Nephron progenitor cell (in vitro differentiated cells): ENCODE results near the gene RGS17.
A peak's percentile ranks its signal among the peaks of the same experiment; 100 is the strongest.

Source experiments
- DNase-seq: peaks from one replicate; pipeline ENCODE4 v3.0.0; 2021
- H3K27ac Mint-ChIP-seq: 2 replicates; pipeline ENCODE4 v1.8.0; 2021; ENCODE audit warnings: mild to moderate bottlenecking, moderate library complexity, mixed read lengths
- H3K27me3 Mint-ChIP-seq: 2 replicates; pipeline ENCODE4 v1.8.0; 2021; ENCODE audit warnings: mild to moderate bottlenecking, low read depth, mixed read lengths; ENCODE audit not compliant: poor library complexity
- H3K36me3 Mint-ChIP-seq: 2 replicates; pipeline ENCODE4 v1.8.0; 2021; ENCODE audit warnings: low read depth, mixed read lengths
- H3K4me1 Mint-ChIP-seq: 2 replicates; pipeline ENCODE4 v1.8.0; 2021; ENCODE audit warnings: mixed read lengths
- H3K4me3 Mint-ChIP-seq: 2 replicates; pipeline ENCODE4 v1.8.0; 2021; ENCODE audit warnings: mild to moderate bottlenecking, moderate library complexity, mixed read lengths
- H3K9me3 Mint-ChIP-seq: 2 replicates; pipeline ENCODE4 v1.8.0; 2021; ENCODE audit warnings: mild to moderate bottlenecking, moderate library complexity, mixed read lengths
- CTCF ChIP-seq: fragments of 200-600 bp; sonication (generic); IDR thresholded peaks from 2 replicates; pipeline ENCODE4 v1.5.0; 2021; ENCODE audit warnings: antibody characterized with exemption

The RGS17 gene

GRCh38 chr6:152978058-152978457, 153.0 kb downstream of the RGS17 start:
- peaks cover 51% of the 10 kb centered on the region for H3K36me3 Mint-ChIP-seq
- peak overlapping the region; percentile 42 for H3K4me3 Mint-ChIP-seq
- no peaks in the 10 kb centered on the region for H3K9me3 Mint-ChIP-seq
- no peak overlapping the region for H3K27ac Mint-ChIP-seq
- peaks cover 59% of the 10 kb centered on the region for H3K4me1 Mint-ChIP-seq
- no peaks in the 10 kb centered on the region for H3K27me3 Mint-ChIP-seq
- no peak for DNase-seq
- no peak for TF ChIP-seq CTCF

GRCh38 chr6:152977556-152977955, 153.5 kb downstream of the RGS17 start:
- H3K27ac Mint-ChIP-seq, result no peak overlapping the region
- DNase-seq, result no peak
- no peaks in the 10 kb centered on the region for H3K27me3 Mint-ChIP-seq
- peaks cover 59% of the 10 kb centered on the region for H3K4me1 Mint-ChIP-seq
- H3K4me3 Mint-ChIP-seq, result no peak overlapping the region
- no peak for TF ChIP-seq CTCF
- peaks cover 56% of the 10 kb centered on the region for H3K36me3 Mint-ChIP-seq
- H3K9me3 Mint-ChIP-seq, result no peaks in the 10 kb centered on the region

DNA sequence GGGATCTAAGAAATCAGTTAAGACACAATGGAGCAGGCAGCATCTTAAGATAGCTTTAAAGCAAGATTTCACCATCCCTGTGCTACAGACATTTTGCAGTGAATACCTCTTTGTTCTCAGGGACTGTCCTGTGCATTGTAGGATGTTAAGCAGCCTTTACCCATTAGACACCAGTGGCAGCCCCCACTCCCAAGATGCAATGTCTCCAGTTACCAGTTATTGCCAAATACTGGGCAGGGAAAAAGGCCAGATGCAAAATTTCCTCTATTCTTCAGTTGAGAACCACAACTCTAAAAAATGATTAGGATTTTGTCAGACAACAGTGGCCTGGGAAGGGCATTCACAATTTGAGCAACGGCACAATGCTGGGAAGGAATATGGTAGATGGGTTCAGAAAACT, 154.3 kb downstream of the RGS17 start:
- H3K4me1 Mint-ChIP-seq, result peaks cover 59% of the 10 kb centered on the region
- H3K27me3 Mint-ChIP-seq, result no peaks in the 10 kb centered on the region
- no peak overlapping the region for H3K4me3 Mint-ChIP-seq
- no peak overlapping the region for H3K27ac Mint-ChIP-seq
- no peak for TF ChIP-seq CTCF
- DNase-seq, result no peak
- no peaks in the 10 kb centered on the region for H3K9me3 Mint-ChIP-seq
- H3K36me3 Mint-ChIP-seq, result peaks cover 64% of the 10 kb centered on the region

GRCh38 chr6:152975204-152975915, 155.7 kb downstream of the RGS17 start:
- H3K4me3 Mint-ChIP-seq, result no peak overlapping the region

GRCh38 chr6:152973916-152974315, 157.2 kb downstream of the RGS17 start:
- Mint-ChIP-seq H3K36me3 (peaks cover 92% of the 10 kb centered on the region), H3K9me3 (peaks cover 13% of the 10 kb centered on the region), H3K4me1 (peaks cover 36% of the 10 kb centered on the region), H3K27me3 (no peaks in the 10 kb centered on the region), H3K27ac (no peak overlapping the region), H3K4me3 (no peak overlapping the region)
- no peak for TF ChIP-seq CTCF
- DNase-seq, result no peak

More at GRCh38 chr6:152975204-152975915, 155.7 kb downstream of the RGS17 start:
- peaks cover 49% of the 10 kb centered on the region for H3K4me1 Mint-ChIP-seq
- DNase-seq, result no peak
- H3K27me3 Mint-ChIP-seq, result no peaks in the 10 kb centered on the region
- H3K36me3 Mint-ChIP-seq, result peaks cover 78% of the 10 kb centered on the region
- no peak for TF ChIP-seq CTCF
- peaks cover 6% of the 10 kb centered on the region for H3K9me3 Mint-ChIP-seq
- H3K27ac Mint-ChIP-seq, result no peak overlapping the region
